Left renal cortex interstitium (tissue), 4 donors: ENCODE results near the gene BCAN. TPM values are rescaled to one million over a fixed set of nuclear protein-coding genes. Genes with fewer than 3 reads are reported as not detected.

Experiments used
- DNase-seq, 4 donors: peaks; one replicate each; pipeline ENCODE4 v3.0.0-alpha.2; 2013; ENCODE audit warnings: low read depth in 4 of 4, low spot score in 2 of 4, missing footprints in 1 of 4
- polyA plus RNA-seq, 4 donors: library from polyadenylated mRNA; unstranded; fragments of 120-200 nt; gene quantifications; one replicate each; pipeline ENCODE4 v1.2.1, GENCODE V29; 2013; ENCODE audit not compliant: insufficient read length in 4 of 4

The BCAN gene
- polyA plus RNA-seq, 4 donors, result 0.22 to 4.1 (median 0.42) TPM

GRCh38 chr1:156642265-156643048, 540 bp downstream of the BCAN start:
- DNase-seq, result no peak

GRCh38 chr1:156643049-156643777, 1.3 kb downstream of the BCAN start:
- DNase-seq, result no peak

GRCh38 chr1:156643778-156644092, 1.8 kb downstream of the BCAN start:
- no peak for DNase-seq

- no peak for DNase-seq
Observed at GRCh38 chr1:156644146-156644545, 2.2 kb downstream of the BCAN start.

- DNase-seq, result no peak
Observed at GRCh38 chr1:156644640-156645039, 2.7 kb downstream of the BCAN start.

GRCh38 chr1:156645056-156645455, 3.1 kb downstream of the BCAN start:
- no peak for DNase-seq

- DNase-seq, result no peak
Observed at GRCh38 chr1:156645666-156646065, 3.7 kb downstream of the BCAN start.

GRCh38 chr1:156646738-156647211, 4.9 kb downstream of the BCAN start:
- no peak for DNase-seq

- no peak for DNase-seq
Observed at GRCh38 chr1:156647351-156647750, 5.4 kb downstream of the BCAN start.

GRCh38 chr1:156648496-156648895, 6.6 kb downstream of the BCAN start:
- no peak for DNase-seq

- DNase-seq, result no peak
Observed at GRCh38 chr1:156648951-156649350, 7.0 kb downstream of the BCAN start.

- DNase-seq, result peak in 1 of 4 donors; percentile 76
Observed at GRCh38 chr1:156652131-156652991, 10.4 kb downstream of the BCAN start.

- no peak for DNase-seq
Observed at GRCh38 chr1:156652992-156653355, 11.1 kb downstream of the BCAN start.

- no peak for DNase-seq
Observed at GRCh38 chr1:156654700-156655099, 12.8 kb downstream of the BCAN start.

- DNase-seq, result no peak
Observed at GRCh38 chr1:156655151-156655903, 13.4 kb downstream of the BCAN start.

- no peak for DNase-seq
Observed at GRCh38 chr1:156655904-156656516, 14.1 kb downstream of the BCAN start.

GRCh38 chr1:156656806-156657740, 15.2 kb downstream of the BCAN start:
- no peak for DNase-seq

- DNase-seq, result no peak
Observed at GRCh38 chr1:156657741-156658319, 15.9 kb downstream of the BCAN start.

GRCh38 chr1:156658496-156658895, 16.6 kb downstream of the BCAN start:
- DNase-seq, result no peak
